Erythroblast (primary cell): ENCODE data around the gene MESD.

Source experiments
- GATA1 ChIP-seq: IDR thresholded peaks from 2 replicates; pipeline ENCODE4 v1.6.1; 2011; ENCODE audit warnings: low read depth, mild to moderate bottlenecking, control low read depth, low read length, moderate library complexity
- POLR2A ChIP-seq: IDR thresholded peaks from 2 replicates; pipeline ENCODE4 v1.6.1; 2011; ENCODE audit warnings: mild to moderate bottlenecking, low read length

DNA sequence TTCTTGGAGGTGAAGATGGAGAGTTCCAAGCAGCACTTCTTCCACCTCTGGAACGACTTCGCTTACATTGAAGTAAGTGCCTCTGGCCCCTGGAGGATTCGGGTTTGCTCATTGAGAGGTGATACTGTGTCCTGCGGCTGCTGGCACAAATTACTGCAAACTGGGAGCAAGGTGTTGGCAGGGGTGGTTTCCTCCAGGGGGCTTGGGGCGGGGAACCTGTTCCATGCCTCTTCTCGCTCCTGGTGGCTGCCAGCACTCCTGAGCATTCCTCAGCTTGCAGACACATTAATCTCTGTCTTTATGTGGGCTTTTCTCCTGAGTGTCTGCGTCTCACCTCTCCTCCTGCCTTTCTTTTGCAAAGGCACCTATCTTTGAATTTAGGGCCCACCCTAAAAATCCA lies 47.4 kb downstream of the MESD start:
- TF ChIP-seq POLR2A (no peak), GATA1 (no peak)
